KBM-7 (cell line): ENCODE measurements around the gene TEX14.
"Not testable (repeated sequence)": the region's sequence is repeated elsewhere in the genome, so short reads cannot be mapped to it uniquely, and the experiment has no call there.

Source experiments
- DNase-seq: peaks from one replicate; pipeline ENCODE4 v3.0.0-alpha.2; 2015
- in situ Hi-C: fragments of 300-500 bp; cut with MboI; formaldehyde crosslinking; loops from 2 replicates; pipeline ENCODE4 v1.14.3; 2020; ENCODE audit warnings: low sequenced_read_pairs, low pct_unique_long_range_greater_than_20kb, mixed read lengths

TEX14 gene

DNA sequence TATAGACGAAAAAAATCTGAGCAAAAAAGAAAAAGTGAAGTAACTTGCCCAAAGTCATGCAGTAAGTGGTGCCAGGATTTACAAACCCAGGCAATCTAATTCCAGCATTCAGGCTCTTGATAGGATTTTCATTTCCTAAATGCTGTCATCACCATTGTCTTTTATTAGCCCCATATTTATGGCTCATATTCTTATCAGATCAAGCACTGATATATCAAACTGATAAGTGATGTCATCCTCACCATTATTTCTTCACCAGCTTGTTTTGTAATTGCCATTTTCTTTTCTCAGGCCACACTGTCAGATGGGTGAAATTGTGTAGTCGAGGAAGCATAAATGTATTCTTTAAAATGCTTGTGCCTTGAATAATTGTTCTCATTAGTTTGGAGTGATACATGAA is 1.9 kb upstream of the TEX14 start:
- in situ Hi-C loops = no loop called here
- peak; percentile 19 for DNase-seq

DNA sequence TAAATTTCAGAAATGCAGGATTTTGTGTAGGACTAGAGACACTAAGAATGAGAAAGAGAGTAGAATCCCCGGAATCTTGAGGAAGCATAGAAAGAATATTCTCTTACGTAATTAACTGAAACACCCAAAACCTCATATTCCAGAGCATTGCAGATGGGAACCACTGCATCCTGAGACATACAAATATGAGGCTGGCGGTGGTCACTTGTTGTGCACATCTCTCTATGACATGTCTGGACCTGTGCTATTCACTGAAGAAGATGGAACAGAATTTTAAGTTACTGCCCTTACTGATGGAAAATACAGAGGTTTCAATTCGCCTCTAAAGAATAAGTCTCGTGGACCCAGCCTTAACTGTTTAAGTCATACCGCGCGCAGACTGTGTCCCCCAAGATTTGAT is 1.4 kb upstream of the TEX14 start:
- in situ Hi-C loops = no loop called here
- peak; percentile 56 for DNase-seq

DNA sequence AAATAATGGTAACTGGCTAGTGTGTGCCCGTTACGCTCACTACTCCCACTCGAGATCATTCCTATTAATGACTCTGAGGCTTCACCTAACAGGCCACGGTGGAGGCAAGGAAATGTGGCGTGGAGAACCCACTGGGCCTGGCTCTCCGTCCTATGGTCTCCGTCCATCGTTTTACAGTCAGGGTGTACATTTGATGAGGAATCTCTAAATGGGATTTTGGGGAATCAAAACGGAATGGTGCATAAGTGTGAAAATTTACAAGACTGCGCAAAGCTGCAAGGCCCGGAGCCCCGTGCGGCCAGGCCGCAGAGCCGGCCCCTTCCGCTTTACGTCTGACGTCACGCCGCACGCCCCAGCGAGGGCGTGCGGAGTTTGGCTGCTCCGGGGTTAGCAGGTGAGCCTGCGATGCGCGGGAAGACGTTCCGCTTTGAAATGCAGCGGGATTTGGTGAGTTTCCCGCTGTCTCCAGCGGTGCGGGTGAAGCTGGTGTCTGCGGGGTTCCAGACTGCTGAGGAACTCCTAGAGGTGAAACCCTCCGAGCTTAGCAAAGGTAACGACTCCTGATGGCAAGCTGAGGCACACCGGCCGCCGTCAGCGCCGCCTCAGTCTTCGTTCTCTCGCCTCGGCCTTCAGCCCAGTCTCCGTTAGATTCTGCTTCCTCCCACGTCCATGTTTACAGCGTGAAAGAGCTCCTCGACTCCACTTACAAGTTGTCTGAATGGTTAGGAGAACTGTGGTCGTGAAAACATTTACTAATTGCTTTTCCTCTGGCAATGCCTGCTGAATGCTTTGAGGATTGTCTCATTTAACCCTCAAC is 602 bp upstream of the TEX14 start, which contains the start of gene RAD51C:
Gene RAD51C (plus strand): TSS at position 364 of the 817 bp plus-strand sequence. CDS start 42 bp downstream, at position 406.
- in situ Hi-C loops = no loop called here
- peak; percentile 94 for DNase-seq

DNA sequence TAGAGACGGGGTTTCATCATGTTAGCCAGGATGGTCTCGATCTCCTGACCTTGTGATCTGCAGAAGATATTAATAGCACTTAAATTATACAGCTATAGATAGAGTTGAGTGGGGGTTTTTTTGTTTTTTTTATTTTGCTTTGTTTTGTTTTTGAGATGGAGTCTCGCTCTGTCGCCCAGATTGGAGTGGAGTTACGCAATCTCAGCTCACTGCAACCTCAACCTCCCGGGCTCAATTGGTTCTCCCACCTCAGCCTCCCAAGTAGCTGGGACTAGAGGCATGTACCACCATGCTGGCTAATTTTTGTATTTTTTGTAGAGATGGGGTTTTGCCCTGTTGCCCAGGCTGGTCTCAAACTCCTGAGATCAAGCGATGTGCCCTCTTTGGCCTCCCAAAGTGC is 1.8 kb downstream of the TEX14 start:
- DNase-seq, in situ Hi-C loops: not testable (repeated sequence)

DNA sequence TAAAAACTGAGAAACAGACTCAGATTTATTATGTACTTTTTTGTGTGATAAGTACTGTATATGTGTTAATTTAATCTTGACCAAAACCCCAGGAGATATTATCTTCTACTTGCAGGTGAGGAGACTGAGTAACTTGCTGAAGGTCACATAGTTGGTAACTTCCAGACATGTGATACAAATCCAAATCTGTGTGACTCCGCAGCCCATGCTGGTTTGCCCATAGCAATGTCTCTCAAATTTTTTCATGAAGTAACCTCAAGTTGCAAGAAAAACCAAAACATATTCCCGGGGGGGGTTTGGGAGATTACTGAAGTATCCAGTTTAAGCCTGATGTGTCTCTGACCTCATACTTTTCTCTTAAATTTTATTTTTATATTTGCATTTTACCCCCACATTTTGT is 3.3 kb downstream of the TEX14 start:
- DNase-seq = no peak
- in situ Hi-C loops = no loop called here

DNA sequence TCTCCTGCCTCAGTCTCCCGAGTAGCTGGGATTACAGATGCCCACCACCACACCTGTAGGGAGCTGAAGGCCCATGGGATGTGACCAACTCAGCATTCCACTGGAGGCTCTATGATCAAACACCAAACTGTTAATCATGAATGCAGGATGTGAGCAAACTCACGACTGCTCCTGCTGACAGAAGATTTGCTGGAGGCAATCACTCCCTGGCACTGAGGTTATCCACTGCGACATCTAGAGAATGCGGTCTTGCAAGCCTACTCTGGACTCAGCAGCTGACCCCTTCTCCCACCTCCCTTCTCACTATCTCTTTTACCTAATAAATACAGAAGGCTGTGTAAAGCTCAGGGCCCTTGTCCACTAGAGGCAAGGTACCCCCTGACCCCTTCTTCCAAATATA is 4.9 kb downstream of the TEX14 start:
- in situ Hi-C loops = no loop called here
- DNase-seq = no peak

DNA sequence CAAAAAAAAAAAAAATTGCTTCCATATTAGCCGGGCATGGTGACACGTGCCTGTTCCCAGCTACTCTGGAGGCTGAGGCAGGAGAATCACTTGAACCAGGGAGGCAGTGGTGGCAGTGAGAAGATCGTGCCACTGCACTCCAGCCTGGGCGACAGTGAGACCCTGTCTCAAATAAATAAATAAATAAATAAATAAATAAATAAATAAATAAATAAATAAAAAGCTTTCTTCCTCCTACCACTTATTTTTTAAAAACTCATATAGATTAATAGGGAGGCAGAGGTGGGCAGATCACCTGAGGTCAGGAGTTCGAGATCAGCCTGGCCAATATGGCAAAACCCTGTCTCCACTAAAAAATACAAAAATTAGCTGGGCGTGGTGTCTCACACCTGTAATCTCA is 7.4 kb downstream of the TEX14 start:
- DNase-seq, in situ Hi-C loops: not testable (repeated sequence)

DNA sequence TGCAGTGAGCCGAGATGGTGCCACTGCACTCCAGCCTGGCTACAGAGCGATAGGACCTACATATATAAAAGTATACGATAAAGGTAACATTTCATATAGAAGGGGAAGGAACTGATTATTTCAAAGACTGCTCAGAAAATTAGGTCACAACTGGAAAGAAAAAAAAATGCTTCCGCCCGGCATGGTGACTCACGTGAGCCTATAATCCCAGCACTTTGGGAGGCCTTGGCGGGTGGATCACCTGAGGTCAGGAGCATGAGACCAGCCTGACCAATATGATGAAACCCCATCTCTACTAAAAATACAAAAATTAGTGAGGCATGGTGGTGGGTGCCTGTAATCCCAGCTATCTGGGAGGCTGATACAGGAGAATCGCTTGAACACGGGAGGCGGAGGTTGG is 7.8 kb downstream of the TEX14 start:
- in situ Hi-C loops = no loop called here
- no peak for DNase-seq

DNA sequence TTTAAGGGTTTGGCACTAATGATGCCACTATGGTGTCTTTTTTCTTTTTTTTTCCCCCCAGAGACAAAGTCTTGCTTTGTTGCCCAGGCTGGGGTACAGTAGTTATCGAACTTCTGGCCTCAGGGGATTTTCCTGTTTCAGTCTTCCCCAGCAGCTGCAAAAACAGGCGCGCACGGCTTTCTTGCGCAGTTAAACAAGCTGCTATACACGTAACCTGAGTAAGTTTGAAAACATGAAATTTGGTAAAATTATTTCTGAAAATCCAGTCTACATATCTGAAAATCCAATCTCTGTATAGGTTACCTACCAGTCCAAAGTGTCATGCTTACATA is 11.8 kb downstream of the TEX14 start:
- in situ Hi-C loops = no loop called here
- no peak for DNase-seq

DNA sequence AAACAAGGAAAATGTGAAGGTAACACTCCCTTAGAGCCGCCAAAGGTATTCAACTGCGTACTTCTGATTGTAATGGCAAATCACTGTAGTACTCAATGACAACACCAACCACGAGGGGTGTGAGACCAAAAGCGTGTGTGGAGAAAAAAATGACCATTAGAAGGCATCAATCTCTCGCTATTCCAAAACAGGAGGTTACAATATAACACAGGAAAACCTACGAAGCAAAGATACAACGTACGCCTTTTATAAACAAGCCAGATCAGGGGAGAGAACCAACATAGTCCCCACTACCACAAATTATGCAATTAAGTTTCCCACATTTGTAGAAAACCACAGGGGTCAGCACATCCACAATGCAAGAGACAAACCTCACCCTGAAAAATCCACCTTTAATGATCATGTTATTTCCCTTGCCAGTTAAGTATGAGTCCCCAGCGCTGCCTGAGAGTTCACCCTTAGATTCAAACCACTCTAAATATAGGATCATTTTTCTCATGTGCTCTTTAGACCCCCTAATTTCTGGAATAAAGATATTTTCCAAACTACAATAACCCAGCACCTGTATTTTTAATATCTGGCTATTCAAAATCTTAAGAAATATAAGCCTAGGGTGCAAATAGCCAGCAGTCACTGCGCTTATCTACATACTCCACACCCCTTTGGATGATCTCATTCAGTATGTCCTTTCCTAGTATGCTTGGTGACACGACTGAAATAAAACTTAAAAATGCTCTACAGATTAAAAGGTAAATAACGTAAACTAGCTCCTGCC is 12.4 kb downstream of the TEX14 start:
- in situ Hi-C loops = no loop called here
- peak; percentile 14 for DNase-seq

DNA sequence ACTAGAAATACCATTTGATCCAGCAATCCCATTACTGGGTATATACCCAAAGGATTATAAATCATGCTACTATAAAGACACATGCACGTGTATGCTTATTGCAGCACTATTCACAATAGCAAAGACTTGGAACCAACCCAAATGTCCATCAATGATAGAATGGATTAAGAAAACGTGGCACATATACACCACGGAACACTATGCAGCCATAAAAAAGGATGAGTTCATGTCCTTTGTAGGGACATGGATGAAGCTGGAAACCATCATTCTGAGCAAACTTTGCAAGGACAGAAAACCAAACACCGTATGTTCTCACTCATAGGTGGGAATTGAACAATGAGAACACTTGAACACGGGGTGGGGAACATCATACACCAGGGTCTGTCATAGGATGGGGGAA is 13.6 kb downstream of the TEX14 start:
- DNase-seq, in situ Hi-C loops: not testable (repeated sequence)

DNA sequence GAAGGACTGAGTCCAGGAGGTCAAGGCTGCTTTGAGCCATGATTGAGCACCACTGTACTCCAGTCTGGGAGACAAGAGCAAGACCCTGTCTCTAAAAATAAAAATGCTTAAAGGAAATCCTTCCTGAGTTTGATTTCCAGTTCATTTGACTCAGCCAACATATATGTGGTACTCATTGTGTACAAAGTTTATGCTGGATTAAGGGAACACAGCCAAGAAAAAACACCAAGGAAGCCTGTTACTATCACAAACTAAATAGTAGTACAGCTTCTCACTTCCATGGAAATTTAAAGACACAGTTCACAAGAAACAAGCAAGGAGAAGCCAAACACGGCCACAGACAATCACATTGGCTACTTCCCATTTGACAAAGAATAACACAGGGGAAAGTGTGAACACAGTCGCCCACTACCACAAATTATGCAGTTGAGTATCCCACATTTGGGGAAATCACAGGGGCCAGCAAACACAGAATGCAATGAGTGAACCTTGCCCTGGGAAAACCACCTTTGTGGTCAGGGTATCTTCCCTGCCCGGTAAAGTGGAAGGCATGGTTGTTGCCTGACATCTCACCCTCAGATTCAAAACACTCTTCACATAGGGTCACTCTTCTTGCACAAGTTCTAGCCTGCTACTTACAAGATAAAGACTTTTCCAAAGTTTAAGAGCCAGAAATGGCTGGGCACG is 14.5 kb downstream of the TEX14 start:
- no peak for DNase-seq
- in situ Hi-C loops = no loop called here

DNA sequence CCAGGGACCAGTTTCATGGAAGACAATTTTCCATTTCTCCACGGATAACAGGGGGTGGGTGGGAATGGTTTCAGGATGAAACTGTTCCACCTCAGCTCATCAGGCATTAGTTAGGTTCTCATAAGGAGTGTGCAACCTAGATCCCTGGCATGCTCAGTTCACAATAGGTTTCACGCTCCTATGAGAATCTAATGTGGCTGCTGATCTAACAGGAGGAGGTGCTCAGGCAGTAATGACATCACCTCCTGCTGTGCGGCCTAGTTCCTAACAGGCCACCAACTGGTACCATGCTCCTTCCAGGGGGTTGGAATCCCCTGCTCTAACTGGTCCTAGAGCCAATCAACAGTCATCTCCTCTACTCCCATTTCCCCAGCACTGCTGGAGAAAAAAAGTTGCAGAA is 19.9 kb downstream of the TEX14 start:
- in situ Hi-C loops = no loop called here
- DNase-seq = no peak

DNA sequence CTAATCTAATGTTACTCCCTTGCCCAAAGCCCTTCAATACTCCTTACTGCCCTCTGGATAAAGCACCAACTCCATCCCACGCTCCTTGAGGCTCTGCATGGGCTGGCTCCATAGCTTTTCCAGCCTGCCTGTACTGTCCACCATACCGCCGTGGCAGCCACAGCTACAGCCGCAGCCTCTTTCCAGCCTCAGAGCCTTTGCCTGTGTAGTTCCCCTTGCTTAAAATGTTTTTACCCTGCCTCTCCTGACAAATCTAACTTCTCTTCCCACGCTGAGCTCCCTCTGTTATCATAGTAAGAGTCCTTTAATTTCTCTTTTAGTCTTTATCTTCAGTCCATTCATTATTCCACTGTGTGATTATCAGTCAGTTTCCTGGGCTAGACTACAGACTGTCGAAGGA is 22.0 kb downstream of the TEX14 start:
- in situ Hi-C loops = no loop called here
- no peak for DNase-seq

DNA sequence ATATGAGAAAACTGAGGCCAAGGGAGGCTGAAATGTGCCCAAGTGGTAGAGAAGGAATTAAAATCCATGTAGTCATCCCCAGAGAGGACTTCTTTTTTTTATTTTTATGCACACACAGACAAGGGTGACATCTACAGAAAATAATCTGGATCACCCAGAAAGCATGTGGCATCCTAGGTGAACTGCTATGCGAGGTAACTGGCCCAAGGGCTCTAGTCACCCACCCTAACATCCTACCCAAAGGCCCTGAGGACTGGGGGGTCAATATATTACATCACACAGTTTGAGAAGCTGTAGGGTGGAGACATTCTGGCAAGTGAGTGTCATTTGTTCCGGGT is 23.3 kb downstream of the TEX14 start:
- in situ Hi-C loops = no loop called here
- DNase-seq = no peak

DNA sequence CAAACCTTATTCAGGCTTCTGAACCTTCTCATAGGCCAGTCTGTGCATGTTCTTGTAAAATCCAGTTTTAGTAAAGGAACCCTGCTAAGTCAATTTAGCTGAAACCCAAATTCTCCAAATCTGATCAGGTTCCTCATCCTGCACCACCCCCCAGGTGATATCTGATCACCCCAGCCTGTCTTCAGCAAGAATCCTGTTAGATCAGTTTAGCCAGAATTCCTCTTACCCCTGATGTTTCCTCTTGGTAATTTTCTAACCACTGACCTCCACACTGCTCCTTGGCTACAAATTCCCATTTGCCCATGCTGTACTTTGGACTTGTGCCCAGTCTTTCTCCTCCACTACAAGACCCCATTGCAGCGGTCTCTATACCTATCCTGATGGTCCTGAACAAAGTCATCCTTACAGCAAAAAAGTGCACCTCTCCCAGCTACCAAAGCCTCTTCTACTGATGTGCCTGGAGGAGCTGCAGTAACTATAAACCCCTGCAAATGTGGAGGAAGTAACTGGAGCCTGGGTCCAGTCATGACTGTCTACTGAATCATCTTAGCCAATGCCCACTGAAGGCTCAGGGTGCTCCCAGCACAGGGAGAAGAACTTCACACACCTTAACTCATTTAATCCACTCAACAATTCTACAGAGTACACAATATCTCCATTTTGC is 23.8 kb downstream of the TEX14 start:
- in situ Hi-C loops = no loop called here
- DNase-seq = no peak

DNA sequence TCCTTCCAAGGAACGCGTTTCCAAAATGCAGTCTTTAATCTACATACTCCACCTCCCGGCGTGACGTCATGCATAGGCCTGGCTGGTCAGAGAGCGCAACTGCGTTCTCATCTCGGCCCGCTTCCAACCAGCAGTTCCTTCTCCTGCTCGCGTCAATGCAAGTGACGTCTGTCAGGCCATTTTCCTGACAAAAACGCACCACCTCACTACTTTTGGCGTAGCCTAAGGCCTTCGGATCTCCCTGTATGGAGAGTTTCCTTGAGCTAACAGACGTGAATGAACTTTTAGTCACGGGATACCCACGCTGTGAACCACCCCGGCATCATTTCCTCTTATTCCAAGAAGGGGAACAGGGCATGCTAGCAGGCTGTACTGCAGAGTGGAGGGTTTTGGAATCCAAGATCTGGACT is 25.0 kb downstream of the TEX14 start:
- no peak for DNase-seq
- in situ Hi-C loops = no loop called here

DNA sequence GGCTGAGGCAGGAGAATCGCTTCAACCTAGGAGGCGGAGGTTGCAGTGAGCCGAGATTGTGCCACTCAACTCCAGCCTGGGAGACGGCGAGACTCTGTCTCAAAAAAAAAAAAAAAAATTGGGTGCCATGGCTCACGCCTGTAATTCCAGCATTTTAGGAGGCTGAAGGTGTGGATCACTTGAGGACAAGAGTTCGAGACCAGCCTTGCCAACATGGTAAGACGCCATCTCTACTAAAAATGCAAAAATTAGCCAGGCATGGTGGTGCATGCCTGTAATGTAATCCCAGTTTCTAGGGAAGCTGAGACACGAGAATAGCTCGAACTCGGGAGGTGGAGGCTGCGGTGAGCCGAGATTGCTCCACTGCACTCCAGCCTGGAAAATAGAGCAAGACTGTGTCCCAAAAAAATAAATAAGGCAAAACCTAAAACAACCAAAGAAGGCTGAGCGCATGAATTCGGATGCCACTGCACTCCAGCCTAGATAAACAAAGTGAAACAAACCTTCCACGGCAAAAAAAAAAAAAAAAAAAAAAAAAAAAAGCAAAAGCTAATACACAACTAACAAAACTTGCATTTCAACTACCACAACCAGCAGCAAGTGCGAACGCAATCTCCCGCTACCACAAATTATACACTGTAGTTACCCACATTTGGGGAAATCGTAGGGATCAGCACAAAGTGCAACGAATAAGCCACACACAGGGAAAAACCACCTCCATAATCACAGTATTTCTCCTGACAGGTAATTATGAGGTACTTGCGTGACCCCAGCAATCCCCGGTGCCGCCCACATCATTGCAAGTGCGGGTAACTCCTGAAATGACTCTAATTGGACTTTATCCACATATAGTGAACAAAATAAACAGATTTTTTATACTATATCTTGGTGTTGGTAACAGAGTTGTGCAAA is 25.6 kb downstream of the TEX14 start:
- in situ Hi-C loops = no loop called here
- no peak for DNase-seq

DNA sequence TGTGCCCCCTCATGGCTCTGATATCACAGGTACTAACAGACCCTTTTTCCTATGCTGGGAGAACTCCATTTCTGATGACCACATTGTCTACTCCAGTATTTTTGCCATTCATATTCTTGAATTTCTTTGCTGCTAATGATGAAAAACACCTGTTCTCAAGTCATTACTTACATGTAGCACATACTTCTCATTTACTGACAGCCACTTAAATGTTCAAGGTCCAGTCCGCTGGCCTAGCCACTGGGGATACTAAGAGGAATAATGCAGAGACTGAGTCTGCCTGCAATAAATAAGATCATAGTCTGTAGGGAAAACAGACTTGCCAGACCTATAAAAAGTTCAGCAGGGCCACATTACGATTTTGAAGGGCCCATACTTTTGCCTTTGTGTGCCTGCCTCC is 27.5 kb downstream of the TEX14 start:
- no peak for DNase-seq
- in situ Hi-C loops = no loop called here
